GM19468 (cell line): Measurements from ENCODE around the gene RELT.

Experiments used
- ATAC-seq: cut with Tn5 transposase; IDR thresholded peaks from one replicate; pipeline ENCODE4 v1.9.1; 2021; ENCODE audit warnings: mild to moderate bottlenecking, moderate library complexity, moderate number of reproducible peaks; ENCODE audit not compliant: unreplicated experiment; ENCODE audit errors: extremely low read depth

The RELT gene

GRCh38 chr11:73346186-73346935 lies 29.8 kb upstream of the RELT start:
- no peak for ATAC-seq

- ATAC-seq: no peak
Measured at GRCh38 chr11:73347067-73347466, 29.1 kb upstream of the RELT start.

GRCh38 chr11:73348838-73349237 lies 27.4 kb upstream of the RELT start:
- no peak for ATAC-seq

GRCh38 chr11:73349633-73350032 lies 26.6 kb upstream of the RELT start:
- no peak for ATAC-seq

- ATAC-seq: no peak
Measured at GRCh38 chr11:73350908-73351636, 25.1 kb upstream of the RELT start.

- no peak for ATAC-seq
Measured at GRCh38 chr11:73353422-73353821, 22.8 kb upstream of the RELT start.

- ATAC-seq: no peak
Measured at GRCh38 chr11:73355109-73355508, 21.1 kb upstream of the RELT start.

GRCh38 chr11:73356979-73357860 lies 19.0 kb upstream of the RELT start:
- ATAC-seq: no peak

GRCh38 chr11:73358071-73358470 lies 18.1 kb upstream of the RELT start:
- ATAC-seq: no peak

GRCh38 chr11:73359341-73359740 lies 16.9 kb upstream of the RELT start:
- no peak for ATAC-seq

GRCh38 chr11:73359930-73360742 lies 16.1 kb upstream of the RELT start:
- ATAC-seq: no peak

- no peak for ATAC-seq
Measured at GRCh38 chr11:73360743-73361369, 15.3 kb upstream of the RELT start.

GRCh38 chr11:73361953-73362776 lies 14.0 kb upstream of the RELT start:
- ATAC-seq: no peak

- no peak for ATAC-seq
Measured at GRCh38 chr11:73363147-73363546, 13.1 kb upstream of the RELT start.

- no peak for ATAC-seq
Measured at GRCh38 chr11:73365352-73366264, 10.6 kb upstream of the RELT start.

GRCh38 chr11:73366265-73366610 lies 10.0 kb upstream of the RELT start:
- no peak for ATAC-seq

GRCh38 chr11:73366953-73367352 lies 9.2 kb upstream of the RELT start:
- ATAC-seq: no peak
